Ishikawa (cell line): Measurements from ENCODE around the gene MED26.

ENCODE experiments used
- CREB1 ChIP-seq: IDR thresholded peaks from 2 replicates; pipeline ENCODE4 v1.6.1; 2012; ENCODE audit warnings: low read depth
- MAX ChIP-seq: IDR thresholded peaks from 2 replicates; pipeline ENCODE4 v1.6.1; 2012
- REST ChIP-seq: IDR thresholded peaks from 2 replicates; pipeline ENCODE4 v1.6.1; 2012; ENCODE audit warnings: low read depth, mild to moderate bottlenecking
- USF1 ChIP-seq: IDR thresholded peaks from 2 replicates; pipeline ENCODE4 v1.6.1; 2012

GRCh38 chr19:16673231-16673630 is 45.2 kb upstream of the MED26 start:
- TF ChIP-seq REST (no peak), USF1 (no peak), CREB1 (no peak), MAX (no peak)
